Measurements from ENCODE around the gene ZMYND11. TPM values are rescaled to one million over a fixed set of nuclear protein-coding genes. Genes with fewer than 3 reads are reported as not detected.

The ZMYND11 gene
- total RNA-seq, 1 experiment from 2014 or later: 37.5 TPM

- in situ Hi-C loops (cut with HindIII; ENCODE audit: low pct_unique_long_range_greater_than_20kb, low sequenced_read_pairs): no loop called here
- no peaks in the 10 kb centered on the region for H3K27me3 ChIP-seq (ENCODE audit: control insufficient read depth, insufficient read depth, low read length)
- TF ChIP-seq, protein P1, sequence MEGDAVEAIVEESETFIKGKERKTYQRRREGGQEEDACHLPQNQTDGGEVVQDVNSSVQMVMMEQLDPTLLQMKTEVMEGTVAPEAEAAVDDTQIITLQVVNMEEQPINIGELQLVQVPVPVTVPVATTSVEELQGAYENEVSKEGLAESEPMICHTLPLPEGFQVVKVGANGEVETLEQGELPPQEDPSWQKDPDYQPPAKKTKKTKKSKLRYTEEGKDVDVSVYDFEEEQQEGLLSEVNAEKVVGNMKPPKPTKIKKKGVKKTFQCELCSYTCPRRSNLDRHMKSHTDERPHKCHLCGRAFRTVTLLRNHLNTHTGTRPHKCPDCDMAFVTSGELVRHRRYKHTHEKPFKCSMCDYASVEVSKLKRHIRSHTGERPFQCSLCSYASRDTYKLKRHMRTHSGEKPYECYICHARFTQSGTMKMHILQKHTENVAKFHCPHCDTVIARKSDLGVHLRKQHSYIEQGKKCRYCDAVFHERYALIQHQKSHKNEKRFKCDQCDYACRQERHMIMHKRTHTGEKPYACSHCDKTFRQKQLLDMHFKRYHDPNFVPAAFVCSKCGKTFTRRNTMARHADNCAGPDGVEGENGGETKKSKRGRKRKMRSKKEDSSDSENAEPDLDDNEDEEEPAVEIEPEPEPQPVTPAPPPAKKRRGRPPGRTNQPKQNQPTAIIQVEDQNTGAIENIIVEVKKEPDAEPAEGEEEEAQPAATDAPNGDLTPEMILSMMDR (IDR thresholded peaks at IDR 0.05): no peak
- TF ChIP-seq SIN3A (IDR thresholded peaks at IDR 0.05; ENCODE audit: borderline replicate concordance, insufficient read depth, low read depth, low read length) (no peak), TCF7L2 (IDR thresholded peaks at IDR 0.05; ENCODE audit: low read depth, low read length) (no peak), POLR2AphosphoS5 (IDR thresholded peaks at IDR 0.05; ENCODE audit: low read depth, low read length) (no peak)
- TF ChIP-seq, protein P2, sequence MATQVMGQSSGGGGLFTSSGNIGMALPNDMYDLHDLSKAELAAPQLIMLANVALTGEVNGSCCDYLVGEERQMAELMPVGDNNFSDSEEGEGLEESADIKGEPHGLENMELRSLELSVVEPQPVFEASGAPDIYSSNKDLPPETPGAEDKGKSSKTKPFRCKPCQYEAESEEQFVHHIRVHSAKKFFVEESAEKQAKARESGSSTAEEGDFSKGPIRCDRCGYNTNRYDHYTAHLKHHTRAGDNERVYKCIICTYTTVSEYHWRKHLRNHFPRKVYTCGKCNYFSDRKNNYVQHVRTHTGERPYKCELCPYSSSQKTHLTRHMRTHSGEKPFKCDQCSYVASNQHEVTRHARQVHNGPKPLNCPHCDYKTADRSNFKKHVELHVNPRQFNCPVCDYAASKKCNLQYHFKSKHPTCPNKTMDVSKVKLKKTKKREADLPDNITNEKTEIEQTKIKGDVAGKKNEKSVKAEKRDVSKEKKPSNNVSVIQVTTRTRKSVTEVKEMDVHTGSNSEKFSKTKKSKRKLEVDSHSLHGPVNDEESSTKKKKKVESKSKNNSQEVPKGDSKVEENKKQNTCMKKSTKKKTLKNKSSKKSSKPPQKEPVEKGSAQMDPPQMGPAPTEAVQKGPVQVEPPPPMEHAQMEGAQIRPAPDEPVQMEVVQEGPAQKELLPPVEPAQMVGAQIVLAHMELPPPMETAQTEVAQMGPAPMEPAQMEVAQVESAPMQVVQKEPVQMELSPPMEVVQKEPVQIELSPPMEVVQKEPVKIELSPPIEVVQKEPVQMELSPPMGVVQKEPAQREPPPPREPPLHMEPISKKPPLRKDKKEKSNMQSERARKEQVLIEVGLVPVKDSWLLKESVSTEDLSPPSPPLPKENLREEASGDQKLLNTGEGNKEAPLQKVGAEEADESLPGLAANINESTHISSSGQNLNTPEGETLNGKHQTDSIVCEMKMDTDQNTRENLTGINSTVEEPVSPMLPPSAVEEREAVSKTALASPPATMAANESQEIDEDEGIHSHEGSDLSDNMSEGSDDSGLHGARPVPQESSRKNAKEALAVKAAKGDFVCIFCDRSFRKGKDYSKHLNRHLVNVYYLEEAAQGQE (IDR thresholded peaks at IDR 0.05; ENCODE audit: insufficient read depth in 1 of 2, low read depth in 2 of 2, low read length in 1 of 2): no peak
- H3K36me3 ChIP-seq (ENCODE audit: control insufficient read depth, insufficient read depth, low read length): no peaks in the 10 kb centered on the region
- CTCF ChIA-PET: no interaction called here
- no peaks in the 10 kb centered on the region for H3K9me3 ChIP-seq (ENCODE audit: control insufficient read depth, insufficient read depth, low read depth, low read length)
- DNase-seq (ENCODE audit: low read depth, low spot score) (no peak), ATAC-seq (no peak)
- no peak overlapping the region for H3K27ac ChIP-seq (ENCODE audit: low read length)
- no TSS peak for BruUV-seq (replicated peaks)
- POLR2A ChIA-PET: no interaction called here
- H3K4me3 ChIP-seq (ENCODE audit: low read depth in 2 of 2, low read length in 2 of 2): no peak overlapping the region
- H3K4me1 ChIP-seq (ENCODE audit: control insufficient read depth, insufficient read depth, low read length): no peaks in the 10 kb centered on the region
- intact Hi-C loops (cut with micrococcal nuclease; ENCODE audit: unreplicated experiment): no loop called here
These were observed 89.3 kb downstream of the ZMYND11 start for GRCh38 chr10:224571-224970.

GRCh38 chr10:226018-226417, 90.8 kb downstream of the ZMYND11 start:
- Histone ChIP-seq H3K36me3 (ENCODE audit: control insufficient read depth, insufficient read depth, low read length) (no peaks in the 10 kb centered on the region), H3K9me3 (ENCODE audit: control insufficient read depth, insufficient read depth, low read depth, low read length) (no peaks in the 10 kb centered on the region), H3K4me3 (ENCODE audit: low read depth in 2 of 2, low read length in 2 of 2) (no peak overlapping the region), H3K27ac (ENCODE audit: low read length) (no peak overlapping the region), H3K27me3 (ENCODE audit: control insufficient read depth, insufficient read depth, low read length) (no peaks in the 10 kb centered on the region), H3K4me1 (ENCODE audit: control insufficient read depth, insufficient read depth, low read length) (no peaks in the 10 kb centered on the region)
- intact Hi-C loops (cut with micrococcal nuclease; ENCODE audit: unreplicated experiment) (no loop called here), in situ Hi-C loops (cut with HindIII; ENCODE audit: low pct_unique_long_range_greater_than_20kb, low sequenced_read_pairs) (no loop called here)
- BruUV-seq (replicated peaks): no TSS peak
- TF ChIP-seq, protein P1 (IDR thresholded peaks at IDR 0.05): no peak
- TF ChIP-seq, protein P2 (IDR thresholded peaks at IDR 0.05; ENCODE audit: insufficient read depth in 1 of 2, low read depth in 2 of 2, low read length in 1 of 2): no peak
- TF ChIP-seq POLR2AphosphoS5 (IDR thresholded peaks at IDR 0.05; ENCODE audit: low read depth, low read length): no peak
- TF ChIP-seq SIN3A (IDR thresholded peaks at IDR 0.05; ENCODE audit: borderline replicate concordance, insufficient read depth, low read depth, low read length): no peak
- ATAC-seq (no peak), DNase-seq (ENCODE audit: low read depth, low spot score) (no peak)
- ChIA-PET POLR2A (no interaction called here), CTCF (no interaction called here)

Measured in Panc1 (cell line).